Ureter (tissue), 1 donor: ENCODE data around the gene MIER2. TPM values are rescaled to one million over a fixed set of nuclear protein-coding genes. Genes with fewer than 3 reads are reported as not detected.
A peak's percentile ranks its signal among the peaks of the same experiment; 100 is the strongest.

Source experiments
- DNase-seq: peaks from one replicate; pipeline ENCODE4 v3.0.0-alpha.2; 2020; ENCODE audit warnings: low spot score
- total RNA-seq: library from RNA; stranded (reverse); gene quantifications from one replicate; pipeline ENCODE4 v1.2.4, GENCODE V29; 2023
- donor health status: DM: yes; HTN: yes; CAD: no.

MIER2 gene
- total RNA-seq, 1 donor from 2014 or later, result 37.9 TPM

GRCh38 chr19:307793-308420, 36.7 kb downstream of the MIER2 start:
- no peak for DNase-seq

- no peak for DNase-seq
Observed at GRCh38 chr19:307111-307531, 37.5 kb downstream of the MIER2 start.

- no peak for DNase-seq
Observed at GRCh38 chr19:306151-306900, 38.3 kb downstream of the MIER2 start.

GRCh38 chr19:305240-306150, 39.1 kb downstream of the MIER2 start:
- DNase-seq, result no peak

- no peak for DNase-seq
Observed at GRCh38 chr19:296476-297225, 47.9 kb downstream of the MIER2 start.

GRCh38 chr19:295687-296370, 48.8 kb downstream of the MIER2 start:
- no peak for DNase-seq

- no peak for DNase-seq
Observed at GRCh38 chr19:294946-295686, 49.5 kb downstream of the MIER2 start.

- DNase-seq, result no peak
Observed at GRCh38 chr19:294341-294945, 50.2 kb downstream of the MIER2 start.

GRCh38 chr19:293436-294110, 51.0 kb downstream of the MIER2 start:
- DNase-seq, result no peak

GRCh38 chr19:292951-293350, 51.6 kb downstream of the MIER2 start:
- no peak for DNase-seq

- no peak for DNase-seq
Observed at GRCh38 chr19:292281-292884, 52.2 kb downstream of the MIER2 start.

- no peak for DNase-seq
Observed at GRCh38 chr19:291561-292280, 52.9 kb downstream of the MIER2 start.

- DNase-seq, result no peak
Observed at GRCh38 chr19:291006-291521, 53.5 kb downstream of the MIER2 start, which contains the start of gene PLPP2. Gene PLPP2, minus strand, starts transcription at chr19:291403. Its CDS starts 67 bp downstream, at chr19:291336.

GRCh38 chr19:290372-291005, 54.1 kb downstream of the MIER2 start:
- DNase-seq, result peak; percentile 80

- peak; percentile 73 for DNase-seq
Observed at GRCh38 chr19:289651-290371, 54.8 kb downstream of the MIER2 start.

- DNase-seq, result no peak
Observed at GRCh38 chr19:288911-289310, 55.7 kb downstream of the MIER2 start.
